NAMALWA (cell line): ENCODE data around the gene SSH2.
"Not testable (repeated sequence)": the region's sequence is repeated elsewhere in the genome, so short reads cannot be mapped to it uniquely, and the experiment has no call there.

Experiments used
- DNase-seq: peaks from one replicate; pipeline ENCODE4 v3.0.0-alpha.2; 2015; ENCODE audit warnings: low spot score

The SSH2 gene, protein sequence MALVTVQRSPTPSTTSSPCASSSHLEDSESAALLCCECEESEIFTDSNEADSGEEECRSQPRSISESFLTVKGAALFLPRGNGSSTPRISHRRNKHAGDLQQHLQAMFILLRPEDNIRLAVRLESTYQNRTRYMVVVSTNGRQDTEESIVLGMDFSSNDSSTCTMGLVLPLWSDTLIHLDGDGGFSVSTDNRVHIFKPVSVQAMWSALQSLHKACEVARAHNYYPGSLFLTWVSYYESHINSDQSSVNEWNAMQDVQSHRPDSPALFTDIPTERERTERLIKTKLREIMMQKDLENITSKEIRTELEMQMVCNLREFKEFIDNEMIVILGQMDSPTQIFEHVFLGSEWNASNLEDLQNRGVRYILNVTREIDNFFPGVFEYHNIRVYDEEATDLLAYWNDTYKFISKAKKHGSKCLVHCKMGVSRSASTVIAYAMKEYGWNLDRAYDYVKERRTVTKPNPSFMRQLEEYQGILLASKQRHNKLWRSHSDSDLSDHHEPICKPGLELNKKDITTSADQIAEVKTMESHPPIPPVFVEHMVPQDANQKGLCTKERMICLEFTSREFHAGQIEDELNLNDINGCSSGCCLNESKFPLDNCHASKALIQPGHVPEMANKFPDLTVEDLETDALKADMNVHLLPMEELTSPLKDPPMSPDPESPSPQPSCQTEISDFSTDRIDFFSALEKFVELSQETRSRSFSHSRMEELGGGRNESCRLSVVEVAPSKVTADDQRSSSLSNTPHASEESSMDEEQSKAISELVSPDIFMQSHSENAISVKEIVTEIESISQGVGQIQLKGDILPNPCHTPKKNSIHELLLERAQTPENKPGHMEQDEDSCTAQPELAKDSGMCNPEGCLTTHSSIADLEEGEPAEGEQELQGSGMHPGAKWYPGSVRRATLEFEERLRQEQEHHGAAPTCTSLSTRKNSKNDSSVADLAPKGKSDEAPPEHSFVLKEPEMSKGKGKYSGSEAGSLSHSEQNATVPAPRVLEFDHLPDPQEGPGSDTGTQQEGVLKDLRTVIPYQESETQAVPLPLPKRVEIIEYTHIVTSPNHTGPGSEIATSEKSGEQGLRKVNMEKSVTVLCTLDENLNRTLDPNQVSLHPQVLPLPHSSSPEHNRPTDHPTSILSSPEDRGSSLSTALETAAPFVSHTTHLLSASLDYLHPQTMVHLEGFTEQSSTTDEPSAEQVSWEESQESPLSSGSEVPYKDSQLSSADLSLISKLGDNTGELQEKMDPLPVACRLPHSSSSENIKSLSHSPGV (N-terminal part only)

DNA sequence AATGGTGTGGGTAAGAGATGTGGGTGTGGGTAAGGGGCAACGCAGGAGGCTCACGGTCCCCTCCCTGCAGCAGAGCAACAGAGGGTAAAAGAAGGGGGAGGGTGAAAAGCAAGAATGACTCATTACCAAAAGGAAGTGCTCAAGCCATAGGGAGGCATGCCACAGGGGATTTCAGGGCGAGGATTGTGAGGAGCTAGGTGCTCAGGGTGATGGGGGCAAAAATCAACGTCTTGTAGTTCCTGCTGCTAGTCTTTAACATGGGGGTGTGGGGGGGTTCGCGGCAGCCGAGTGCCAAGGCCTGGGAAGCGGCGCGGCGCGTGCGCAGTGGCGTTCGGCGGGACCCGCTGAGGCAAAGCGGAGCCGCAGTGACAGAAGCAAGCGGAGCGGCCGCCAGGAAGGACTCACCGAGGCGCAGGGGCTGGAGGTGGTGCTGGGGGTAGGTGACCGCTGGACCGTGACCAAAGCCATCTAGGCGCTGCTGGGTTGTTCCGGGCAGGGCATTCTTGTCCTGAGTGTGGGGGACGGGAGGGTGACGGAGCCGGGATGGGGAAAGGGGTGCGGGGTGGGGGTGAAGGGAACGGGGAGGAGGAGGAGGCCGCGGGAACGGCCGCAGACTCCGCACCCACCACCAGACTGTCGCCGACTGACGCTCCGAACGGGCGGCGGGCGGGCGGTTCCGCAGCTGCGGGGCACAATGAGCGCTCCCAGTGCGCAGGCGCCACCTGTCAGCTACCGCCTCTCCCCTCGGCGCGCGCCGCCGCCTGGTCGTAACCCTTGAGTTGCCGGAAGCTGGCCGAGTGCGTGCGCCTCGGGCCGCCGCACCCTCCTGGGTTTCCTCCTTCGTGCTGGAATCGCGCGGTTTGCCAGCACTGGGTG lies at the start of gene SSH2:
Gene SSH2 (minus strand): TSS at position 696 of the 876 bp plus-strand sequence. CDS start 228 bp downstream, at position 468.
- DNase-seq, result peak; percentile 95

DNA sequence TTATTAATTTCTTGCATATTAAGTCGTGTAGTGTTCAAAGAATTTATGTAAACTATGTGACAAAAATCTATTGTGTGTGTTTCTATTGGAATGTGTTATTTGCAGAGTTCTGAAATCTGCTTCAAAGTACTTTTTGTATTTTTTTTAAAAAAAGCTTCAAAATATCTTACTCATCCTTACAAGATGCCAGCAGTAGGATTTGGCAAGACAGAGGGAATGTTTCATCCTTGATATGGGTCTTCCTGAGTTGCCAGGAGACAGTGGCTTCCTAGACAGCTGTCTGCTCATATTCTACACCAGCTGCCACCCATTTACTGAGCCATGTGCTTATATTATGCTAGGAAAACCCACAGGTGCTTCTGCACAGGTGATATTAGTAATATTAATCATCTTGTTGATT lies 47.8 kb upstream of the SSH2 start:
- DNase-seq, result no peak

DNA sequence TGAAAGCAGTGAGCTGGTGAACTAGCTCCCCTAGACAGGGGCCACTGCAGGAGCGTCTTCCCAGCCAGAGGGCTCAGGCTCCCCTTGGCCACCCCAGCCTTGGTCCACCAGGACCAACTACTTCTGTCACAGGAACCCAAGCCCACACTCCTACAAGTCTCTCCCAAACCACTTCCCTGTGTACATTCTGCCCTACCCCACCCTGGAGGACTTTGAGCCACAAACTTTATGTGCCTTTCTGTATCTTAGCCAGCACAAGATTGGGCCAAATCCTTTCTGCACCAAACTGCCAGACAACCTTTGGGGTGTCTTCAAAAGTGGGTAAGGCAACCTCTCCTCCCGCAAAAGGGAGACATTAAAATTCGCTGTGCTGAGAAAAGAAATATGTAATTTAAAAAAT lies 43.0 kb upstream of the SSH2 start:
- DNase-seq, result no peak

DNA sequence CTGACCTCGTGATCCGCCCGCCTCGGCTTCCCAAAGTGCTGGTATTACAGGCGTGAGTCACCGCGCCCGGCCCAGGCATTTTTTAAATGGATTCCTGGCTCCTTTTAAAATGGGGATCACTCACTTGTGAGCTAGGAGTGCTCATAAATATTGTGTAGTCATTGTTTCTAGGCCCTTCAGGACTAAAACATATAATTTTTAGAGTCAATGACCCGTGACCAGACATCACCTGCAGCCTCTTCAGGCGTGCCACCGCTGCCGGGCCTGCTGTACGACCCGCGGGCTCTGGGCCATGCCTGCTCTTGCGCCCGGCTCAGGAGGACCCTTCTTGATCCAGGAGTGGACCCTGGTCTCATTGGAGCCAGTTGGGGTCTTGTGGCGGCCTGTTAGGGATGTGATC lies 42.2 kb upstream of the SSH2 start:
- no peak for DNase-seq

DNA sequence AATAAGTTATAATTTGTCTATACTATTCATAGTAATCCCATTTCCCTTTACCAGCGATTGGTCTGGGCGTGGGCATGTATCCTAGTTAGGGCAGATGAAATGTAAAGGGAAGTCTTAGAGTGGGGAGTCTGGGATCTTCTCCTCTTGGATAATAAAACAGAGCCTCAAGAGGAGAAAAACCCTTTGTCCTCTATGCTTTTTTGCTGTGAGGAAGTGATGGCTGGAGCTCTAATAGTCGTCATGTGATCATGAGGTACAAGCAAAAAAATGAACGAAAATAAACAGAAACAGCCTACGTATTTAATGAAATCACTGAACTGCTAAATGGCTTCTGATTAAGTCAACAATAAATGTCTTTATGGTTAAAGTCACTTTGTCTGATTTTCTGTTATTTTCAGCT lies 38.2 kb upstream of the SSH2 start:
- no peak for DNase-seq

DNA sequence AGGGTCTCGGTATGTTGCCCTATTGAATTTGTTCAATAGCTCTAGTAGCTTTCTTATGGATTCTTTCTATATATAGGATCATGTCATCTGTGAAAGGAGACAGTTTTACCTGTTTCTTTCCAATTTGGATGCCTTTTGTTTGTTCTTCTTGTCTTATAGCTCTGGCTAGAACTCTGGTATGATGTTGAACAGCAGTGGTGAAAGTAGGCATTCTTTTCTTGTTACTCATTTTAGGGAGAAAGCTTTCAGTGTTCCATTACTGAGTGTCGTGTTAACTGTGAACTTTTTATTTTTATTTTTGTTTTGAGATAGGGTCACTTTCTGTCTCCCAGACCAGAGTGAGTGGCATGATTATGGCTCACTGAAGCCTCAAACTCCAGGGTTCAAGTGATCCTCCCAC lies 32.6 kb upstream of the SSH2 start:
- DNase-seq, result no peak

DNA sequence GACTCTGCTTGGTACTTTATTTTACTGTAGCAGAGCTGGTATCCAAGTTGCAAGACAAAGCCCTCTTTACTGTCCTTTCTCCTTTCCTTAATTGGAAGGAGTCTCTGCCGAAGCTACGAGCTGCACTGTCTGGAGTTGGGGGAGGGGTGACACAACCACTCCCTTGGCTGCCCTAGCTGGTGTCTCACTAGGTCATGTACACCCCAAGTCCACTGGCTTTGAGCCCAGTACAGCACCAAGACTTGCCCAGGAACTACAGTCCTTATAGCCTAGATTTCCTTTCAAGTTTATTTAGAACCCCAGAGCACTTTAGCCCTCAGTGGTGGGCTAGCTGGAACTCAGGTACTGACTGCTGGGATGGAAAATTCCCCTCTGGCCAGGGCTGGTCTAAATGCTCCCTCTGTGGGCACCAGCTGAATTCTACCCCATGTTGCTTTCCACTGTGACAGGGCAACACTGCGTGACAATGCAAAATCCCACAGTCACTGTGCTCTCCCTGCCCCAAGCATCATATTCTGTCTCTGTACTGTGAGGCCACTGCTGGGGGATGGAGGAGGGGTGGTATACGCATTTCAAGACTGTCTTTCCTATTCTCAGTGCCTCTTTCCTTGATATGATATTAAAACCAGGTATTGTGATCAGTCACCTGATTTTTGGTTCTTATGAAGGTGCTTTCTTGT lies 29.8 kb upstream of the SSH2 start:
- no peak for DNase-seq

DNA sequence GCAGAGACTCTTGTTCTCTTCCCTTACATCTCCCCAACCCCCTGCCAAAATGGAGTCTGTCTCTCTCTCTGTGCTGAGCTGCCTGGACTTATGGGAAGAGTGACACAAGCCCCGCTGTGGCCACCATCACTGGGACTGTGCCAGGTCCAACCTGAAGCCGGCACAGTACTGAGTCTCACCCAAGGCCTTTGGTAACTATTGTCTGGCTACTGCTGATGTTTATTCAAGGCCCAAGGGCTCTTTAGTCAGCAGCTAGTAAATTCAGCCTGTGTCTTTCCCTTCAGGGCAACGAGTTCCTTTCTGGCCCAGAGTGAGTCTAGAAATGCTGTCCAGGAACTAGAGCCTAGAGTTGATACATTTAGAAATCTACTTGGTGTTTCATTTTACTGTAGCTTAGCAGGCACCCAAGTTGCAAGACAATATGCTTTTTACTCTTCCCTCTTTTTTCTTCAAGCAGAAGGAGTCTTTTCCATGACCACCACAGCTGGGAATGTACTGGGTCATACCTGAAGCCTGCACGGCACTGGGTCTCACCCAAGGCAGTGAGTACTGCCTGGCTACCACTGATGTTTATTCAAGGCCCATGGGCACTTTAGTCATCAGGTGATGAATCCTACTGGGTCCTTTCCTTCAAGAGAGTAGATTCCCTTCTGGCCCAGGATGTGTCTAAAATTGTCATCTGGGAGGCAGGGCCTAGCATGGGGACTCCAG lies 29.1 kb upstream of the SSH2 start:
- no peak for DNase-seq

DNA sequence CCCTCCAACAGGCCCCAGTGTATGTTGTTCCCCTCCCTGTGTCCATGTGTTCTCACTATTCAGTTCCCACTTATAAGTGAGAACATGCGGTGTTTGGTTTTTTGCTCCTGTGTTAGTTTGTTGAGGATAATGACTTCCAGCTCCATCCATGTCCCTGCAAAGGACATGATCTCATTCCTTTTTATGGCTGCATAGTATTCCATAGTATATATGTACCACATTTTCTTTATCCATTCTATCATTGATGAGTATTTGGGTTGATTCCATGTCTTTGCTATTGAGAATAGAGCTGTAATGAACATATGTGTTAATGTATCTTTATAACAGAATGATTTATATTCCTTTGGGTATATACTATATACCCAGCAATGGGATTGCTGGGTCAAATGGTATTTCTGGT lies 27.5 kb upstream of the SSH2 start:
- not testable (repeated sequence) for DNase-seq

DNA sequence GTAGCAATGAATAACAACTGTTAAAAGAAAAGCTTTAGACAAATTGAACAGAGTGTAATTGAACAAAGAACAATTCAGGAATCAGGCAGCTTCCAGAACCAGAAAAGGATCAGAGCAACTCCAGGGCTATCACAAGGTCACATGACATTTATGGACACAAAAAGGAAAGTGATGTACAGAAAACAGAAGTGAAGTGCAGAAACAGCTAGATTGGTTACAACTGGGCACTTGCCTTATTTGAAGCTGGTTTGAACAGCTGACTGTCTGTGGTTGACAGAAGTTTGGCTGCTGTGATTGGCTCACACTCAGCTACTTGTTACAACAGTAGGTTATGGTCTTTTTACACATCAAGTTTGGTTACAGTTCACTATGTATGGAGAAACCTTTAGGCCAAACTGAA lies 26.2 kb upstream of the SSH2 start:
- DNase-seq, result no peak

DNA sequence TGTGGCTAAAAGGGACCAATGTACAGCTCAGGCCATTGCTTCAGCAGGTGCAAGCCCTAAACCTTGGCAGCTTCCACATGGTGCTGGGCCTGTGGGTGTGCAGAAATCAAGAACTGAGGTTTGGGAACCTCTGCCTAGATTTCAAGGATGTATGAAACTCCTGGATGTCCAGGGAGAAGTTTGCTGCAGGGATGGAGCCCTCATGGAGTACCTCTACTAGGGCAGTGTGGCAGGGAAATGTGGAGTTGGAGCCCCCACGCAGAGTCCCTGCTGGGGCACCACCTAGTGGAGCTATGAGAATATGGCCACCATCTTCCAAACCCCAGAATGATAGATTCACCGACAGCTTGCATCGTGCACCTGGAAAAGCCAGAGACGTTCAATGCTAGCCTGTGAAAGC lies 24.4 kb upstream of the SSH2 start:
- DNase-seq, result peak; percentile 20

DNA sequence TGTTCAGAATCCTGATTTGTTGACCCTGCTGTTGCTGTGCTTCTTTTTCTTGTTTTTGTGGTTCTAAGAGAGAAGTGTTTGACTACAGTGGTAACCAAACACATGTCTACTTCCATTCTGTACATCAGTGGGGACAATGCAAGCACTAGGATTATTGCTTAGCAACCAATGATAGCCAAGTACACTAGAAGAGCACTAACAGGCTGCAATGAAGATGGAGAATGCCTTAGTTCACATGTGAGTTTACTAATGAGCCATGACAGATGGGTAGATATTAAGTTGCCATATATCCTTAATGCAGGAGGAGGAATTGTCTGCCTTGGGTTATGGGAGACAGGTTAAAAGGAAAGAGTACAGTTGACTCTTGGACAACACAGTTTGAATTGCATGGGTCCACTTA lies 19.7 kb upstream of the SSH2 start:
- no peak for DNase-seq

DNA sequence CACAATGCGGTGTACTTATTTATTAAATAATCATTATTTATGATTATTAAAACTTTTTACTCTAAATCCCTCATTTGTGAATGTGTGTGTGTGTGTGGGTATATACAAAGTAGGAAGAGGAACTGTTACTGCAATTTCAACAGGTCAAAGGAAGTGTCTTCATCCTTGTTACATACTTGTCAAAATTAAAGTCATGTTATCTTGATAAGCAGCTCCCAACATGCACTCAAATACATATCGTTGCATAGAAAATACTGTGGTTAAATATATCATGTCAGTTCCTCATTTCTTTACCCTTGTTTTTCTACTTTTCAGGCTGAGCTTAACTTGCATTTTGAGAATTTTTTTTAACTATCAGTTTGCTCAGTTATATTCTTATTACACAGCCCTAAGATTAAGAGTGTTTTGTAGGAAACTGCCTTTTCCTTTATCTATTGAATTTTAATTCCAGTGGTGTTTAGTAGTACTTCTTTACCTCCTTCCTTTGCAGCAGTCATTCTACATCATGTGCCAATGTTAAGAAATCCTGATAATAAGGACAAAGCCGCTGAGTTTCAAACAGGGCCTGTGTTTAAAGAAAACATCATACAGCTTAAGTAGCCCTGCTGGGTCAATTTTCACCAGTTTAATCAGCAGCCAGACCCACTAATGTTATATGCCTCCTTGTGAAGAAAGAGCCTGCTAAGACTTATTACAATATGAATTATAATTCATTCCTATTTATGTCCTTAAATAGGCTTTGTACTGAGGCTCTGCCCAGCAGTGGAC lies 18.6 kb upstream of the SSH2 start:
- DNase-seq, result peak; percentile 39

DNA sequence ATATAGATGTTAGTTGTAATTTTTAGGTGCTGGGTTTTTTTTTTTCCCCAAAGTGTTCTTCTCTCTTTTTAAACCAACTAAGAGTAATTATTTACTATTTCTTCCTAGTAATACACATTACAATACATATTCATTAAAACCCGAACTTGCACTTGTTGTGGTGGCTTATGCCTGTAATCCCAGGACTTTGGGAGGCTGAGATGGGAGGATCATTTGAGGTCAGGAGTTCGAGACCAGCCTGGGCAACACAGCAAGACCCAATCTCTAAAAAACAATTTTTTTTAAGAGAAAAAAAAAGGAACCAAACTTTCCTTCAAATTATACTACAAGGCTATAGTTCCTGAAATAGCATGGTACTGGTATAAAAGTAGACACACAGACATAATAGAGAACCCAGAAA lies 15.3 kb upstream of the SSH2 start:
- DNase-seq, result no peak

DNA sequence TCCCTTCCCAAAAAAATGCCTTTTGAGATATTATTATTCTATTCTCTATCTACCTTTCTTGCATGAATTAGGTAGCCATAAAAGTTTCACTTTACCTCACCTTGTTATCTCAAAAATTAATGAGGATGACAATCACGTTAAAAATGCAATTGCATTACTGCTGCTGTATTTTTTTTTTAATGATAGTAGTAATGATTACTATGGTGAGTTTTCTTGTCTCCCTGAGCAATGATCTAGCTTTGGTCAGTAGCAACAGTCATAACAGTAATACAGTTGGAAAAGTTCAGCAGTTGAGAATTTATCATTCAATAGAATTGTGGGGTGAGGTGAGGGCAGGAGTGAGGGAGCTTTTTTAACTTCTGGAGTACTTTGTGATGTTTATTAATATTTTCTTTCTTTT lies 11.3 kb upstream of the SSH2 start, which contains the start of gene EFCAB5:
Gene EFCAB5 (plus strand): TSS at position 301 of the 400 bp plus-strand sequence. CDS start 163 bp downstream, outside the sequence.
- DNase-seq, result no peak

DNA sequence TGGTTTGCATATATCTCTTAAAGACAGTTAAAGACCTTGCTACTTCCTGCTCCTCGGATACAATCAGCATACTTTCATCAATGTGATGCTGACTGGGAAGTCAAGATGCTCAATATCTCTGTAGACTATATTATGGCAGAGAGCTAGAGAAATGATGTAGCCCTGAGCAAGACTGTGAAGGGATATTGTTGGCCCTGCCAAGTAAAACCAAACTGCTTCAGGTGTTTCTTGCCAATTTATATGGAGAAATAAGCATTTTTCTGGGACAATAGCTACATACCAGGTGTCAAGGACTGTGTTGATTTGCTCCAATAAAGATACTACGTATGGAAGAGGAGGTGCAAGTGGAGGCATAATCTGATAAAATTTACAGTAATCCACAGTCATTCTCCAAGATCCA lies 6.7 kb upstream of the SSH2 start:
- no peak for DNase-seq

DNA sequence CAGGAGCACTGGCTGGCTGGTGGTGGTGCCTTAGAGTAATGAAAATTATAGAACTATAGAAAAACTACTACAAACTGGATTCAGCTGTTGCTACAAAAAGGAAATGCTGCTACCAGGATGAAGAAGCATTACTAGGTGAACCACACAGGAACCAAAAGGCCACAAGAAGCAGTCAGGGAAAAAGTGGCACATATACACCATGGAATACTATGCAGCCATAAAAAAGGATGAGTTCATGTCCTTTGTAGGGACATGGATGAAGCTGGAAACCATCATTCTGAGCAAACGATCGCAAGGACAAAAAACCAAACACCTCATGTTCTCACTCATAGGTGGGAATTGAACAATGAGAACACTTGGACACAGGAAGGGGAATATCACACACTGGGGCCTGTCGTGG lies 5.9 kb upstream of the SSH2 start:
- not testable (repeated sequence) for DNase-seq

DNA sequence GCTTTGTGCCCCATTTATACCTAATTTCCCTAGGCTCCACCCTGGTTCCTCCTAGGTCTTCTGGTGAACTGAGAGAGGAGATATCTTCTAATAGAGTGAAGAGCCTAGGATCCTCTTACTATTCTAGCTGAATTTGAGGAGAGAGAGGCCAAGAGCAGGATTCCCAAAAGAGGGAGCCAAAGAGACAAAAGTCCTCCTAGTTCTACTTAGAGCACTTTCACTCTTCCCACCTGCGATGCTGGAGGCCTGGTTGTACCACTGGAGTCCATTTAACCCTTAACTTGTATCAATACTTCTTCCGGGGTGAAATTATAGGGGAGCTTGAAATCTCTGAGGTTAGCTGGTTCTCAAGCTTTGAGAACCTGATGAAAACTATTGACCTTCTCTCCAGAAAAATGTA lies 3.4 kb upstream of the SSH2 start:
- DNase-seq, result no peak

DNA sequence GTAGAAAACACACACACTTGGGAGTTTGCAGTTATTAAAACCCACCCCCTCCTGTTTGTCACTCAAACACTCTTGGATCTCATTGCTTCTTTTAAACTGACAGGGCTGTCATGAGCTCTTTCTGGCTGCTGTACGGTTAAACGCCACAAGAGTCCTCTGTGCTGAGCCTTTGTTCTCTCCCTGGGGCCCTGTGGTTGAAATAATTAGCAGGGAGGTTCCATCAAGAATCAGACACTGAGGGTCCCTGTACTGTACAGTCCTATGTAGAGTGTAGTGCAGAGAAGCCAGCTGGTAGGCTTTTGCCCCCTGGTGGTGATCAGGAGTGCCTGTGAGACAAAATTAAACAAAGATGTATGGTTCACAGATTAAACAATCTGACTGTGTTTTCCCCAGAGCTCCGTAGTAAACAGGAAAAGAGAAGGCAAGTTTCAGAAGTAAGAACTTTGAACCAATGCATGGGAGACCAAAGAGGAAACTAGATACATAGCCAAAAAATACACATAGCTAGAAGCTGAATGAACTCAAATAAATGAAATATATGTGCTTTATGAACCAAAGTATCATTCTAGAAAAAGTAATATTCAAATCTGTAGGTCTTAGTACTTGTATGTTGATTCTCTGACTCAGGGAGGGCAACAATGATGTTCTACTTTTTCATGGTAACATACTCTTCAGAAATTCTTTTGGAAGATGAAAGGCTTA lies 1.4 kb upstream of the SSH2 start:
- DNase-seq, result peak; percentile 99
